Dendritic cell treated with granulocyte-macrophage colony-stimulating factor and Interleukin-4, amounts not matched to agents 40 ng/mL and 50 ng/mL, for 4 days (primary cell): ENCODE data around the gene RC3H1.
"Not testable (repeated sequence)": the region's sequence is repeated elsewhere in the genome, so short reads cannot be mapped to it uniquely, and the experiment has no call there.

ENCODE experiments used
- H3K27ac Mint-ChIP-seq: one replicate; pipeline ENCODE4 v1.8.0; 2022; ENCODE audit warnings: mild to moderate bottlenecking, mixed read lengths
- H3K27me3 Mint-ChIP-seq: one replicate; pipeline ENCODE4 v1.8.0; 2022; ENCODE audit warnings: mild to moderate bottlenecking, mixed read lengths
- H3K36me3 Mint-ChIP-seq: one replicate; pipeline ENCODE4 v1.8.0; 2022; ENCODE audit warnings: low read depth, mixed read lengths
- H3K4me1 Mint-ChIP-seq: one replicate; pipeline ENCODE4 v1.8.0; 2022; ENCODE audit warnings: low read depth, mixed read lengths
- H3K4me3 Mint-ChIP-seq: one replicate; pipeline ENCODE4 v1.8.0; 2022; ENCODE audit warnings: mild to moderate bottlenecking, moderate library complexity, mixed read lengths
- H3K9me3 Mint-ChIP-seq: one replicate; pipeline ENCODE4 v1.8.0; 2022; ENCODE audit warnings: mixed read lengths
- intact Hi-C: fragments of 100-400 bp; cut with micrococcal nuclease; formaldehyde crosslinking; loops from one replicate; pipeline ENCODE4 v1.15.0; 2022

RC3H1 gene, protein sequence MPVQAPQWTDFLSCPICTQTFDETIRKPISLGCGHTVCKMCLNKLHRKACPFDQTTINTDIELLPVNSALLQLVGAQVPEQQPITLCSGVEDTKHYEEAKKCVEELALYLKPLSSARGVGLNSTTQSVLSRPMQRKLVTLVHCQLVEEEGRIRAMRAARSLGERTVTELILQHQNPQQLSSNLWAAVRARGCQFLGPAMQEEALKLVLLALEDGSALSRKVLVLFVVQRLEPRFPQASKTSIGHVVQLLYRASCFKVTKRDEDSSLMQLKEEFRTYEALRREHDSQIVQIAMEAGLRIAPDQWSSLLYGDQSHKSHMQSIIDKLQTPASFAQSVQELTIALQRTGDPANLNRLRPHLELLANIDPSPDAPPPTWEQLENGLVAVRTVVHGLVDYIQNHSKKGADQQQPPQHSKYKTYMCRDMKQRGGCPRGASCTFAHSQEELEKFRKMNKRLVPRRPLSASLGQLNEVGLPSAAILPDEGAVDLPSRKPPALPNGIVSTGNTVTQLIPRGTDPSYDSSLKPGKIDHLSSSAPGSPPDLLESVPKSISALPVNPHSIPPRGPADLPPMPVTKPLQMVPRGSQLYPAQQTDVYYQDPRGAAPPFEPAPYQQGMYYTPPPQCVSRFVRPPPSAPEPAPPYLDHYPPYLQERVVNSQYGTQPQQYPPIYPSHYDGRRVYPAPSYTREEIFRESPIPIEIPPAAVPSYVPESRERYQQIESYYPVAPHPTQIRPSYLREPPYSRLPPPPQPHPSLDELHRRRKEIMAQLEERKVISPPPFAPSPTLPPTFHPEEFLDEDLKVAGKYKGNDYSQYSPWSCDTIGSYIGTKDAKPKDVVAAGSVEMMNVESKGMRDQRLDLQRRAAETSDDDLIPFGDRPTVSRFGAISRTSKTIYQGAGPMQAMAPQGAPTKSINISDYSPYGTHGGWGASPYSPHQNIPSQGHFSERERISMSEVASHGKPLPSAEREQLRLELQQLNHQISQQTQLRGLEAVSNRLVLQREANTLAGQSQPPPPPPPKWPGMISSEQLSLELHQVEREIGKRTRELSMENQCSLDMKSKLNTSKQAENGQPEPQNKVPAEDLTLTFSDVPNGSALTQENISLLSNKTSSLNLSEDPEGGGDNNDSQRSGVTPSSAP

DNA sequence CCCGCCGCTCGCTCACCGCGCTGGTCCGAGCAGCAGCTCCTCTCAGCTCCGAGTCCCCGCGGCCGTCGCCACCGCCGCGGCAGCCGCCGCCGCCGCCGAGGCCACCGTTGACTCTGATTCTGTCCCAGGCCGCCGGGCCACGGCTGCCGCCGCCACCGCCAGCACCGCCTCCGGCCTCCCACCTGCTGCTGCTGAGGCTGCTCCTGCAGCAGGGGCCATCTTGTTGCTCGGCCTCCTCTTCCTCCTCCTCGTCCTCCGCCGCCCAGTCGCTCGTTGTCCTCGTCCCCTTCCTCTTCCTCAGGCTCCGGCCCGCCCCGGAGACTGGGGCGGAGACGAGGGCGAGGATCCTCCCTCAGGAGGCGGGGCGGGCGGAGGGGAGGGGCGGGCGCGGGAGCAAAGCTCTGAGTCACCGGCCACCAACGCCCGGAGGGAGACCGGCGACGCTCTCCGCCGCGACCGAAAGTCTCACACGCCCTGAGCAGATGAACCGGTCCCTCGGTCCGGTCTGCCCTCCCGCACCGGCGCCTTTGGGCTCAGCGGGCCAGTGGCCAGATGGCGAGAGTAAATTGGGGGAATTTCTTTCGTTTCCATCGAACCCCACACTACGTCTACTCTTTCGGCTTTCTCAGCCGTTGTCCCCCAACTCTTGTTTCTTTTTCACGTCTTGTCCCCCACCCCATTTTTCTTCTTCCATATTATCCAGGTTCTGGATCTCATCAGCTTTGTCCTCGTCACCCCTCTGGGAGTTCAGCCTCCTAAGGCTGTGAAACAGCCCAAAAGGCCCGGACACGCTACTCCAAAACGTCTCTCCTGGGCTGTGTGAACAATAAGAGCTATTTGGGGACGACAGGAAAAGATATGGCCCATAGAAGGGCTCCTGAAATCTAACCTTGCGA is at the start of gene RC3H1:
Gene RC3H1, minus strand, starts transcription at position 278 of the 896 bp plus-strand sequence. CDS start 29,372 bp downstream, outside the sequence.
- peak within 1 kb of the TSS; percentile 94 for H3K27ac Mint-ChIP-seq
- intact Hi-C loops, result loop anchor here (5.0 to 10.0 kb wide), 3 partner anchors 135 to 972 kb away; partner anchors contain the start of genes CACYBP and RABGAP1L
- H3K4me3 Mint-ChIP-seq, result peak within 1 kb of the TSS; percentile 87
- peaks cover 34% of the 10 kb centered on the region for H3K4me1 Mint-ChIP-seq
- peaks cover 19% of the 10 kb centered on the region for H3K36me3 Mint-ChIP-seq
- H3K9me3 Mint-ChIP-seq, result no peaks in the 10 kb centered on the region
- H3K27me3 Mint-ChIP-seq, result no peaks in the 10 kb centered on the region

DNA sequence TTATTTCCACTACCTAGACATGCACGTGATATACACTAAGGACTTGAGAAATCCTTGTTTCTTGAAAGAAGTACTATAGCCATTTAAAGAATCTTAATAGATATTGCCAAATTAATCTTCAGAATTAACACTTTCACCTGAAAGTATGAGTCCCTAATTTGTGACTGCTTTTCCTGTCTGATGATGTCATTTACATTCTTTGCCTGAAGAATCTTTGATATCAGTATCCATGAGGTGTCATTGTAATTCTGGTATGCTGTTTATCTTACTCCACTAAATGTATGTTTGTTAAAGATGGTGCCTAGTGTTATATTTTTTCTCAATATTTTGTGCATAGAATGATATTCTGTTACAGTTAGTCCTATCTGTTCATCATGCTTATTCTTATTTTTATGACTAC is 48.5 kb upstream of the RC3H1 start:
- Mint-ChIP-seq H3K36me3 (no peaks in the 10 kb centered on the region), H3K9me3 (no peaks in the 10 kb centered on the region), H3K27ac (no peak overlapping the region), H3K4me1 (no peaks in the 10 kb centered on the region), H3K4me3 (no peak overlapping the region), H3K27me3 (no peaks in the 10 kb centered on the region)
- intact Hi-C loops, result no loop called here

DNA sequence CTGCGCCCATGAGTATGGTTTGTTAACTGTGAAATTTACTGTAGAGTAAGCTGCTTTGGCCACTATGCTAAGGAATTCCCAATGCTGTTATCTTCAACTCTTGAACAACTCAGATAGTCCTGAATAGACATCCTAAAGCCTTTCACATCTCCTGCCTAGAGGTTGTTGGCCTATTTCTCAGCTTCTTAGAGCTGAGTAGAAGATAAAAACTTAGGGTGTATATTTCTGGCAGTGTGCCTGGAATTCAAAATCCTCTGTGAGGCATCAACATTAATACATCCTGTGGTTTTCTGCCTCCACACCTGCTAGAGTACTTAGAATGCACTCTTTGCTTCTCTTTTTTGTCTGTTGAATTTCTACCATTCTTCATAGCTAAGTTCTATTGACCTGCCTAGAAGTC is 45.8 kb upstream of the RC3H1 start:
- Mint-ChIP-seq H3K36me3 (no peaks in the 10 kb centered on the region), H3K9me3 (no peaks in the 10 kb centered on the region), H3K27ac (no peak overlapping the region), H3K4me1 (no peaks in the 10 kb centered on the region), H3K4me3 (no peak overlapping the region), H3K27me3 (no peaks in the 10 kb centered on the region)
- intact Hi-C loops, result loop anchor here (10.0 kb wide), 1 partner anchor 63 kb away; no protein-coding TSS in a partner anchor

DNA sequence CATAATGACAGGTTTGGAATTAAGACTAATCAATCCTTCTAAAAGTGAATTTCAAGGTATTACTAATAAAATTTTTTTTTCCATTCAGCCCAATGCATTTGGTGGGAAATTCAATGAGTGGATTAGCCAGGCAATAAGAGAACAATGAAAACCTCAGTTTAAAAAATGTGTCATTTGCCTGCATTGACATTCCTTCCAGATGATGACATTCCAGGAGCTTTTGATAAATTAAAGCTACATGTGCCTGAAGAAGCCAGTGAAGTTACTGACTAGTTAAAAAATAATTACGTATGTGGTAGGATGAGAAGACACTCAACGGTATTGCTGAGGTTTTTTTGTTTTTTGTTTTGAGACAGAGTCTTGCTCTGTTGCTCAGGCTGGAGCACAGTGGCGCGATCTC is 37.9 kb upstream of the RC3H1 start:
- Mint-ChIP-seq H3K4me1 (no peaks in the 10 kb centered on the region), H3K9me3 (no peaks in the 10 kb centered on the region), H3K4me3 (no peak overlapping the region), H3K27me3 (no peaks in the 10 kb centered on the region), H3K36me3 (no peaks in the 10 kb centered on the region), H3K27ac (no peak overlapping the region)
- intact Hi-C loops, result loop anchor here (10.0 kb wide), 1 partner anchor 55 kb away; no protein-coding TSS in a partner anchor

DNA sequence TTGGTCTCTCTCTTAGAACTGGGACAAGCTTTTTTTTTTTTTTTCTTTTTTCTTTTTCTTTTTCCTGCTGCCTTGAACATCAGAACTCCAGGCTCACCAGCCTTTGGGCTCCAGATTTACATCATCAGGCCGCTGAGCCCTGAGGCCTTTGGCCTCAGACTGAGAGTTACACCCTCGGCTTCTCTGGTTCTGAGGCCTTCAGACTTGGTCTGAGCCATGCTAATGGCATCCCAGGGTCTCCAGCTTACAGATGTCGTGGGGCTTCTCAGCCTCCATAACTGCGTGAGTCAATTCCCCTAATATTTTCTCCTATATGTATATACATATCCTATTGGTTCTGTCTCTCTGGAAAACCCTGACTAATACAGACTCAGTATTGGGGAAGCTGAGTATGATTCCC is 36.5 kb upstream of the RC3H1 start:
- intact Hi-C loops, result no loop called here
- Mint-ChIP-seq H3K4me1 (no peaks in the 10 kb centered on the region), H3K36me3 (no peaks in the 10 kb centered on the region), H3K27me3 (no peaks in the 10 kb centered on the region), H3K4me3 (no peak overlapping the region), H3K27ac (no peak overlapping the region), H3K9me3 (no peaks in the 10 kb centered on the region)

DNA sequence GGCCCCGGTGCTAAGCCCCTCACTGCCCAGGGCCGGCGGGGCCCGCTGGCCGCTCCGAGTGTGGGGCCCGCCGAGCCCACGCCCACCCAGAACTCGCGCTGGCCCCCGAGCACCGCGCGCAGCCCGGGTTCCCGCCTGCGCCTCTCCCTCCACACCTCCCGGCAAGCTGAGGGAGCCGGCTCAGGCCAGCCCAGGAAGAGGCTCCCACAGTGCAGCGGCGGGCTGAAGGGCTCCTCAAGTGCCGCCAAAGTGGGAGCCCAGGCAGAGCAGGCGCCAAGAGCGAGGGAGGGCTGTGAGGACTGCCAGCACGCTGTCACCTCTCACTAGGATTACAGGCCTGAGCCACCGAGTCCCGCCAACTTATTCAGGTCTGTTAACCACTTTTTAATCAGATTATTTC is 34.5 kb upstream of the RC3H1 start:
- H3K4me1 Mint-ChIP-seq, H3K4me3 Mint-ChIP-seq, H3K27me3 Mint-ChIP-seq, H3K36me3 Mint-ChIP-seq, H3K27ac Mint-ChIP-seq, intact Hi-C loops, H3K9me3 Mint-ChIP-seq: not testable (repeated sequence)

DNA sequence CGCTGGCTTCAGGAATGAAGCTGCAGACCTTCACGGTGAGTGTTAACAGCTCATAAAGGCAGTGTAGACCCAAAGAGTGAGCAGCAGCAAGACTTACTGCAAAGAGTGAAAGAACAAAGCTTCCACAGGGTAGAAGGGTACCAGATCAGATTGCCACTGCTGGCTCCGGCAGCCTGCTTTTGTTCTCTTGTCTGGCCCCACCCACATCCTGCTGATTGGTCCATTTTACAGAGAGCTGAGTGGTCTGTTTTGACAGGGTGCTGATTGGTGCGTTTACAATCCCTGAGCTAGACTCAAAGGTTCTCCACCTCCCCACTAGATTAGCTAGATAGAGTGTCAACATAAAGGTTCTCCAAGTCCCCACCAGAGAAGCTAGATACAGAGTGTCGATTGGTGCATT is 33.6 kb upstream of the RC3H1 start:
- H3K4me3 Mint-ChIP-seq, H3K4me1 Mint-ChIP-seq, H3K27me3 Mint-ChIP-seq, H3K36me3 Mint-ChIP-seq, intact Hi-C loops, H3K27ac Mint-ChIP-seq, H3K9me3 Mint-ChIP-seq: not testable (repeated sequence)

DNA sequence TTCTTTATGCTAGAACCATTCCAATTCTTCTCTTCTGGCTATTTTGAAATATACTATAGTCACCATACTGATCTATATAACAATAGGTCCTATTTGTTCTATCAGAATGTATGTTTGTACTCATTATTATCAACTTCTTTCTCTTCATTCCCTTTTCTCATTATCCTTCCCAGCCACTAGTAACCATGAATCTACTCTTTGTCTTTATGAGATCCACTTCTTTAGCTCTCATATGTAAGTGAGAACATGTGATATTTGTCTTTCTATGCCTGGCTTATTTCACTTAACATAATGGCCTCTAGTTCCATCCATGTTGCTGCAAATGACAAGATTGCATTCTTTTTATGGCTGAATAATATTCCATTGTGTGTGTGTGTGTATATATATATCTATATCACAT is 31.7 kb upstream of the RC3H1 start:
- intact Hi-C loops, result no loop called here
- Mint-ChIP-seq H3K9me3 (no peaks in the 10 kb centered on the region), H3K27me3 (no peaks in the 10 kb centered on the region), H3K27ac (no peak overlapping the region), H3K36me3 (no peaks in the 10 kb centered on the region), H3K4me1 (no peaks in the 10 kb centered on the region), H3K4me3 (no peak overlapping the region)

DNA sequence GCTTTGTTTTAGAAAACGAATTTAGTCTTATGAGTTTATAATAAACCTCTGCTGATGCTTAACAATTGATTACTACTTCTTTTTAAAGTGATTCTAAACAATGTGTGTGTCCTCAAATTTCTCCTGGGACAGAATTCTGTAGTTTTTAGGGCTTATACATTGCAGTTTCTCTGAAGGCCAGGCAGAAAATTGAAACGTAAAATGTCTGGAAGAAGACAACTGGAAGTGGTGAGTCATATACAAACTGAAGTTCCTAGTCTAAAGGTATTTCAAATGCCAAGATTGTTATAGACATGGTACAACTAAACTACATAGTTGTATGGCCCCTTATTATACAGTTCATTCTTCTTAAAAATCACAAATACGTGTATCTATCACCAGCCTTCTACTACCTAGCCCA is 30.5 kb upstream of the RC3H1 start:
- Mint-ChIP-seq H3K4me1 (no peaks in the 10 kb centered on the region), H3K27me3 (no peaks in the 10 kb centered on the region), H3K4me3 (no peak overlapping the region), H3K27ac (no peak overlapping the region), H3K9me3 (no peaks in the 10 kb centered on the region), H3K36me3 (no peaks in the 10 kb centered on the region)
- intact Hi-C loops, result no loop called here

DNA sequence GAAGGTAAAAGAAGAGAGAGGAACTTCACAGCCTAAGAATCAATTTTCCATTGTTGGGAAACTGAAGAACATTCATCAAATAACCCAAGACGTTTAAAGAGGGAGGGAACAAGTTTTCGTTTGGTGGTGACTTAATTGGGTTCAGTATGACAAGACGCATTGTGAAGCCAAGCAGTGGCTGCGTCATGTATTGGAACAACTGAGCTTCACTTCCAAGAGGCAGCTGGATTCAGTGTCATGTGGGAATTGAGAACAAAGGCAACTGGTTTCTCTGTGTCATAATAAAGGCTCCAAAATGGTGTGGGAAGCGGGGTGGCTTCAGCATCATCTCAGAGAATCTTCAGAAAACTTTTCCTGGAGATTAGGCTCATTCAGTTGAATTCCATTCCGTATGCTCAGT is 29.8 kb upstream of the RC3H1 start:
- Mint-ChIP-seq H3K36me3 (no peaks in the 10 kb centered on the region), H3K27ac (no peak overlapping the region), H3K9me3 (no peaks in the 10 kb centered on the region), H3K4me1 (no peaks in the 10 kb centered on the region), H3K27me3 (no peaks in the 10 kb centered on the region), H3K4me3 (no peak overlapping the region)
- intact Hi-C loops, result no loop called here

DNA sequence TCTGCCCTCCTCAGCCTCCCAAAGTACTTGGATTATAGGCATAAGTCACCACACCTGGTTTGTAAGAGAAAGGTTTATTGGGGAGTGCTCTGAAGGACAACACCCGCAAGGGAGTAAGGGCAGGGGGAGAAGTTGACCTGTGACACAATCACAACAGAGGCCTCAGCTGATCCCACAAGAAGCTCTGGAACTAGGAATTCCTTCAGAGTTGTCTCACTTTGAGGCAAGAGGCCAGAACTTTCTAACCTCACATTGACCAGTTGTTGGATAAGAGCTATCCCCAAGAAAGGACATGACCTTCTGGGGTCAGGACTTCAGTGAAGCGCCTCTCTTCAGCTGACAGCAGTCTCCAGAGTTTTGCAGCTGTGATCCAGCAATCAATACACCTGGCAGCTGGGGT is 27.4 kb upstream of the RC3H1 start:
- Mint-ChIP-seq H3K27ac (no peak overlapping the region), H3K36me3 (no peaks in the 10 kb centered on the region), H3K27me3 (no peaks in the 10 kb centered on the region), H3K4me1 (no peaks in the 10 kb centered on the region), H3K4me3 (no peak overlapping the region), H3K9me3 (no peaks in the 10 kb centered on the region)
- intact Hi-C loops, result no loop called here

DNA sequence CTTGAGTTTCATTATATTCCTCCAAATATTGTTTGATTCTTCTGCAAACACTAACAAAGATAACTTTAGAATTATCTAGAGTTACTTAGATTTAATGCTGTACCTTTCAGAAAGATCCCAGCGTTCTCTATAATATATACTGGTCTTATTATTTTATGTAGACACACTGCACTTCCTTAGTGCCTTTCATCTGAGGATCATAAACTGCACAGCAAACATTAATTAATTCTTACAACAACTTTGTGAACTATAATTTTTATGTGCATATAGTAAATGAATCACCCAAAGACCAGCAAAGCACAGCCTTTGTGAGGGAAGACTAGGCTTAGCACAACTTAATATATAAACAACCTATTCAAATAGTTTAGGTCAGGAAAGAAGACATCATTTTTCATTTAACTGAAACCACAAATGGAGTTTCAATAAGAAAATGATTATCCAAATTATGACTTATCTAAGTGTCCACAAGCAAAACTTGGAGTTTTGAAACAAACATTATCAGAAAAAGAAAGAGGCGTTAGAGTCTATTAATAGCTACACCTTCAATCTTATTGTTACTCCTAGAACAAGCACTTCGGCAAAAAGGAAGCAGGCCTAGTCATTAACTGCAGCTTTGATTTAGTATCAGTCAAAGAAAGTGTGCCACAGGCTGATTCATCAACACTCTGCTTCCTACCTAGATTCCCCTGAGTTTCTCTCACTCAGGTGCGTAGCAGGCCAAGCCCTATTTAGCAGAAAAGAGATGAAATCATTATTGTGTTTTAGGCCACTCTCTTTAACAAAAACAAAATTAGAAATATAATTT is 22.5 kb upstream of the RC3H1 start:
- H3K4me1 Mint-ChIP-seq, result no peaks in the 10 kb centered on the region
- no peak overlapping the region for H3K27ac Mint-ChIP-seq

DNA sequence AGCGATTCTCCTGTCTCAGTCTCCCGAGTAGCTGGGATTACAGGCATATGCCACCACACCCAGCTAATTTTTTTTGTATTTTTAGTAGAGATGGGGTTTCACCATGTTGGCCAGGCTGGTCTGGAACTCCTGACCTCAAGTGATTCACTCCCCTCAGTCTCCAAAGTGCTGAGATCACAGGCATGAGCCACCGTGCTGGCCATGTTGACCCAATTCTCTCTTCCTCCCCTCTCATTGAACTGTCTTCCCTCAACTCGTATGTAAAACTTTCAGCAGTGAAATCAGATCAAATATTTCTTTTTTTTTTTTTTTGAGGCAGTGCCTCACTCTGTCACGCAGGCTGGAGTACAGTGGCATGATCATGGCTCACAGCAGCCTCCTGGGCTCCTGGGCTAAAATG is 20.4 kb upstream of the RC3H1 start:
- H3K4me1 Mint-ChIP-seq, intact Hi-C loops, H3K27ac Mint-ChIP-seq, H3K9me3 Mint-ChIP-seq, H3K36me3 Mint-ChIP-seq, H3K27me3 Mint-ChIP-seq, H3K4me3 Mint-ChIP-seq: not testable (repeated sequence)

More for the DNA sequence above, 22.5 kb upstream of the RC3H1 start:
- Mint-ChIP-seq H3K36me3 (no peaks in the 10 kb centered on the region), H3K9me3 (no peaks in the 10 kb centered on the region), H3K27me3 (no peaks in the 10 kb centered on the region), H3K4me3 (no peak overlapping the region)
- intact Hi-C loops, result no loop called here
